Measurements from ENCODE around the gene TMEM120A. TPM values are rescaled to one million over a fixed set of nuclear protein-coding genes. Genes with fewer than 3 reads are reported as not detected.

Gene TMEM120A
- total RNA-seq, 3 donors from 2014 or later = 75.6 to 138 (median 88.4) TPM

DNA sequence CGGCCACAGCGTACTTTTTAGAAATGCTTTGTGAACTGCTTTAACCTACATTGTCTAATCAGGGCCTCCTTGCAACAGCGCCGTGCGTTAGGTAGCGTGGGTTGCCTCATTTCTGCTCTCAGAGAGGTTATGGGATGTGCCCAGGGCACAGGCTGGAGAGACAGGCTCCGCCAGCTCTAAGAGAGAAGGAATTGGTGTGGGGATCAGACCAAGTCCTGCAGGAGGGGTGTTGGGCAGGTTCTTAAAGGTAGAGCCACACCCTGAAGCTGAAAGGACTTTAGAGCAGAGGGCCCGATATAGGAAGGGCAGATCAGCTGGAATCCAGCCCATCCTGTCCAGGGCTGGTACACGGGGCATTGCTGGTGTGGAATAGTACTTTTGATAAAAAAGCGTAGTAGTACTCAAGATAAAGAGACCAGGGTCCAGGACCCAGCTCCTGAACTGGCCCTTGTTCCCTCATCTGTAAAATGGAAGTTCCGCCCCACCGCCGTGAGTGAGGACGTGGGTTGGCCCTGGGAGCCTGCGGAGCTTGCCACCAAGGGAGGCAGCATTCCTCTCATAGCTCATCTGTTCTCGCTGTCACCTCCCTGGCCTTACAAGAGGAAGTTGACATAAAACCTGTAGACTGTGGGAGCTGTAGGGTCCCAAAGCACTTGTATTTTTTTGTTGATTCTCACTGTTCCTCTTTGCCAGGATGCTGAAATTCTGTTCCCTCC, 37.2 kb downstream of the TMEM120A start:
- H3K9me3 ChIP-seq = no peaks in the 10 kb centered on the region
- DNase-seq (peak; percentile 79 to 83 (median 79)), ATAC-seq (peak; percentile 90)
- intact Hi-C loops (cut with DNase I, micrococcal nuclease) = no loop called here
- TF ChIP-seq, protein P1, sequence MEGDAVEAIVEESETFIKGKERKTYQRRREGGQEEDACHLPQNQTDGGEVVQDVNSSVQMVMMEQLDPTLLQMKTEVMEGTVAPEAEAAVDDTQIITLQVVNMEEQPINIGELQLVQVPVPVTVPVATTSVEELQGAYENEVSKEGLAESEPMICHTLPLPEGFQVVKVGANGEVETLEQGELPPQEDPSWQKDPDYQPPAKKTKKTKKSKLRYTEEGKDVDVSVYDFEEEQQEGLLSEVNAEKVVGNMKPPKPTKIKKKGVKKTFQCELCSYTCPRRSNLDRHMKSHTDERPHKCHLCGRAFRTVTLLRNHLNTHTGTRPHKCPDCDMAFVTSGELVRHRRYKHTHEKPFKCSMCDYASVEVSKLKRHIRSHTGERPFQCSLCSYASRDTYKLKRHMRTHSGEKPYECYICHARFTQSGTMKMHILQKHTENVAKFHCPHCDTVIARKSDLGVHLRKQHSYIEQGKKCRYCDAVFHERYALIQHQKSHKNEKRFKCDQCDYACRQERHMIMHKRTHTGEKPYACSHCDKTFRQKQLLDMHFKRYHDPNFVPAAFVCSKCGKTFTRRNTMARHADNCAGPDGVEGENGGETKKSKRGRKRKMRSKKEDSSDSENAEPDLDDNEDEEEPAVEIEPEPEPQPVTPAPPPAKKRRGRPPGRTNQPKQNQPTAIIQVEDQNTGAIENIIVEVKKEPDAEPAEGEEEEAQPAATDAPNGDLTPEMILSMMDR (IDR thresholded peaks at IDR 0.05) = no peak
- no peak overlapping the region for H3K4me3 ChIP-seq
- peaks cover 28% of the 10 kb centered on the region for H3K4me1 ChIP-seq (ENCODE audit: low read depth)
- no peaks in the 10 kb centered on the region for H3K36me3 ChIP-seq (ENCODE audit: low read depth)

GRCh38 chr7:75955331-75955955, 39.0 kb downstream of the TMEM120A start:
- H3K9me3 ChIP-seq = no peaks in the 10 kb centered on the region
- ATAC-seq (no peak), DNase-seq (peak in 1 of 3 donors; percentile 47)
- no peak overlapping the region for H3K4me3 ChIP-seq
- TF ChIP-seq, protein P1 (IDR thresholded peaks at IDR 0.05) = no peak
- no peaks in the 10 kb centered on the region for H3K36me3 ChIP-seq (ENCODE audit: low read depth)
- H3K4me1 ChIP-seq (ENCODE audit: low read depth) = peaks cover 28% of the 10 kb centered on the region
- intact Hi-C loops (cut with DNase I, micrococcal nuclease) = no loop called here

DNA sequence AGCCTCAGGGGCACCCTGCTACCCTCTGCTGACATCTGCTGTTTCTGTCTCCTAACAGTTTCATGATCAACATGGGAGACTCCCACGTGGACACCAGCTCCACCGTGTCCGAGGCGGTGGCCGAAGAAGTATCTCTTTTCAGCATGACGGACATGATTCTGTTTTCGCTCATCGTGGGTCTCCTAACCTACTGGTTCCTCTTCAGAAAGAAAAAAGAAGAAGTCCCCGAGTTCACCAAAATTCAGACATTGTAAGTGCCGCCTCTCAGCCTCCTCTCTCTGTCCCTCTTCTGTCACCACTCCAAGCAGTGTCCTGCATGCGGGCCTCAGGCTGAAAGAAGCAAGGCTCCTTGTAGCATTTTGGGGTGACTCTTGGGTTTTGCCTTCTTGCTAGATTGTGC, 40.5 kb downstream of the TMEM120A start:
- H3K9me3 ChIP-seq = no peaks in the 10 kb centered on the region
- TF ChIP-seq, protein P1 (IDR thresholded peaks at IDR 0.05) = no peak
- ATAC-seq (no peak), DNase-seq (peak in 1 of 3 donors; percentile 29)
- intact Hi-C loops (cut with DNase I, micrococcal nuclease) = no loop called here
- no peaks in the 10 kb centered on the region for H3K36me3 ChIP-seq (ENCODE audit: low read depth)
- H3K4me3 ChIP-seq = no peak overlapping the region
- peaks cover 23% of the 10 kb centered on the region for H3K4me1 ChIP-seq (ENCODE audit: low read depth)

DNA sequence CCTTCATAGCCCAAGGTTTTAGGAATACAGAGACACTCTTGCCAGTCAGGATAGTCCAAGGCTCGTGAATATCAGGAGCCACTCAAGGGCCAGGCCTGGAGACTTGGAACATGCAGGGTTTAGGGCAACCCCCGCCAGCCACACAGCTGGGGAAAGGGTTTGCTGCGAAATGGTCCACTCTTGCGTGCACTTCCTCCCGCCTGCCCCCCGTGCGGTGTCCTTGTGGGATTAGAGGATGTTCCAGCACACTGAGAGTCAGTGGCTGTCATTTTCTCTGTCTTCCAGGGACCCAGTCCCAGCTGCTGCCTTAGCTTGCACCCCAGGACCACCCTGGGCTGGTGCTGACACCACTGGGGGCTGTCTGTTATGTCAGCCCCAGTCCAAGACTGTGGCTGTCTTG, 41.0 kb downstream of the TMEM120A start:
- TF ChIP-seq, protein P1 (IDR thresholded peaks at IDR 0.05) = no peak
- peaks cover 21% of the 10 kb centered on the region for H3K4me1 ChIP-seq (ENCODE audit: low read depth)
- no peak overlapping the region for H3K4me3 ChIP-seq
- ATAC-seq (no peak), DNase-seq (peak in 1 of 3 donors; percentile 36)
- H3K36me3 ChIP-seq (ENCODE audit: low read depth) = no peaks in the 10 kb centered on the region
- H3K9me3 ChIP-seq = no peaks in the 10 kb centered on the region
- intact Hi-C loops (cut with DNase I, micrococcal nuclease) = no loop called here

DNA sequence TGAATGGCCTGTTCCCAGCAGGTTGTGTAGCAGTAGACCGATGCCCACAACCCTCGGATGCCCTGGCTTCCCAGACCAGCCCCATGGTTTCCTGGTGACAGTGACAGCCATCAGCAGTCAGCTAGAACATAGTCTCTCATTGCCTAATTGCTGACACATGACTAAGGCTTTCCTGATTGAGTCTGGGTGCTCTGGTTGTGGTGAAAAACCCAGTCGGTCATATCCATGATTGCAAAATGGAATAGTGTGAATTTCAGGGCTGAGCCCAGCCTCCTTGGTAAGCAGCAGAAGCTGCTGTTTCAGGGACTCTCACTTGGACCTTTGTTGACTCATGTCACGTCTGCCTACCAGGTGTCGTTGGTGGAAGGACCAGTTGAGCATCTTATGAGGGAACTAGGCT, 42.9 kb downstream of the TMEM120A start:
- ATAC-seq (peak; percentile 47), DNase-seq (no peak)
- Histone ChIP-seq H3K9me3 (no peaks in the 10 kb centered on the region), H3K4me1 (ENCODE audit: low read depth) (peaks cover 3% of the 10 kb centered on the region), H3K4me3 (no peak overlapping the region), H3K36me3 (ENCODE audit: low read depth) (no peaks in the 10 kb centered on the region)
- TF ChIP-seq, protein P1 (IDR thresholded peaks at IDR 0.05) = no peak
- intact Hi-C loops (cut with DNase I, micrococcal nuclease) = no loop called here

All from mucosa of descending colon (tissue), 3 donors.